GM19455 (cell line): ENCODE data around the gene ZNF335.
"Not testable (repeated sequence)": the region's sequence is repeated elsewhere in the genome, so short reads cannot be mapped to it uniquely, and the experiment has no call there.

ENCODE experiments used
- ATAC-seq: cut with Tn5 transposase; IDR thresholded peaks from one replicate; pipeline ENCODE4 v1.9.1; 2021; ENCODE audit not compliant: unreplicated experiment

Gene ZNF335

GRCh38 chr20:45934586-45935415 lies 37.2 kb downstream of the ZNF335 start, which contains the start of gene PCIF1:
PCIF1 (plus strand) TSS chr20:45934683; CDS start chr20:45939000, 4,317 bp downstream.
- ATAC-seq = peak; percentile 68

DNA sequence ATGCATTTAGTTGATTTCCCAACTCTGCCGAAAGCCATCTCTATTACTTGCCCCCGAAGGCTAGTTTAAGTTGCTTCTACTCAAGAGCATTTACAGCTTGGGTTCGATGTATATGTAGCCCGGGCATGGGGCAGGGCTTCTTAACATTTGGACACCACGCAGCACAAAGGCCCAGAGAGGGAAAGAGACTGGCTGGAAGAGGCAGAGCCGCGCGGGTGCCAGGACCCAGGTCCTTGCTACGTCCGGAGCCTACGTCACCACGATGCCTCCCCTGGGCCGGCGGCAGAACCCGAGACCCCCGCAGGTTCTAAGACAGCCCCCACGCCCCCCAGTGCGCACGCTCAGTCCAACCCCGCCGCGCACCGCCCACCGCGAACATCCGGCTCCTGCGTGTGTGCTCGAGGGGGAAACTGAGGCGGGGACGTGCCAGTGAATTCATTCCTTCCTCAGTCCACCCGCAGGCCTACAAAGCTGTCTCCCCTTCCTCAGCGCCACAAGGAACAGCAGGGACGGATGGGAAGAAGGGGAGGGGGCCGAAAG lies 37.9 kb downstream of the ZNF335 start:
- peak; percentile 14 for ATAC-seq

GRCh38 chr20:45933266-45934045 lies 38.5 kb downstream of the ZNF335 start:
- no peak for ATAC-seq

GRCh38 chr20:45931680-45932079 lies 40.3 kb downstream of the ZNF335 start:
- not testable (repeated sequence) for ATAC-seq

- ATAC-seq = no peak
Observed at GRCh38 chr20:45927071-45927878, 44.7 kb downstream of the ZNF335 start.

- no peak for ATAC-seq
Observed at GRCh38 chr20:45926731-45927070, 45.3 kb downstream of the ZNF335 start.

- ATAC-seq = no peak
Observed at GRCh38 chr20:45925821-45926506, 46.0 kb downstream of the ZNF335 start.

DNA sequence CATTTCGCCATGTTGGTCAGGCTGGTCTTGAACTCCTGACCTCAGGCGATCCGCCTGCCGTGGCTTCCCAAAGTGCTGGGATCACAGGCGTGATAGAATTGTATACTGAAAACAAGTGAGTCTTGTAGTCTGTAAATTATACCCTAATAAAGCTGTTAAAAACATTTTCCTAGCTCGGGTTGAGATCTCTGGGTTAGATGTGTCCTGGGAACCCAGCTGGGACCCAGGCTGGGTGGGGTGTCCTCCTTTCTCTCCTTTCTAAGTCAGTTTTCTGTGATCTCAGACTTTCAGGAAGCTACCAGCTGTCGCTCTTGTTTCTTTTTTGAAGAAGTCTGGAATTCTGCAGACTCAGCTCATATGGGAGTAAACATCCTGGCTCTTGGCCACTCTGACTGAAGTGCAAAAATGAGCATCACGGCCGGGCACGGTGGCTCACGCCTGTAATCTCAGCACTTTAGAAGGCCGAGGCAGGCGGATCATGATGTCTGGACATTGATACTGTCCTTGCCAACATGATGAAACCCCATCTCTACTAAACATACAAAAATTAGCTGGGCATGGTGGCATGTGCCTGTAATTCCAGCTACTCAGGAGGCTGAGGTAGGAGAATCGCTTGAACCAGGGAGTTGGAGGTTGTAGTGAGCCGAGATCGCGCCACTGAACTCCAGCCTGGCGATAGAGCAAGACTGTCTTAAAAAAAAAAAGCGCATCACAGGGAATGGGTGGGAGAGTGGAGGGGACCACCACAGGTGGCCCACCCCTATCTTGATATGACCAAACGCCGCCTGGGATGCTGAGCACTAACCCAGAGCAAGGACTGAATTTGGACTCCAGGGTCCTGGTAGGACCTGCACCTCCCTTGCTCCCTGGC lies 47.4 kb downstream of the ZNF335 start:
- ATAC-seq = no peak

DNA sequence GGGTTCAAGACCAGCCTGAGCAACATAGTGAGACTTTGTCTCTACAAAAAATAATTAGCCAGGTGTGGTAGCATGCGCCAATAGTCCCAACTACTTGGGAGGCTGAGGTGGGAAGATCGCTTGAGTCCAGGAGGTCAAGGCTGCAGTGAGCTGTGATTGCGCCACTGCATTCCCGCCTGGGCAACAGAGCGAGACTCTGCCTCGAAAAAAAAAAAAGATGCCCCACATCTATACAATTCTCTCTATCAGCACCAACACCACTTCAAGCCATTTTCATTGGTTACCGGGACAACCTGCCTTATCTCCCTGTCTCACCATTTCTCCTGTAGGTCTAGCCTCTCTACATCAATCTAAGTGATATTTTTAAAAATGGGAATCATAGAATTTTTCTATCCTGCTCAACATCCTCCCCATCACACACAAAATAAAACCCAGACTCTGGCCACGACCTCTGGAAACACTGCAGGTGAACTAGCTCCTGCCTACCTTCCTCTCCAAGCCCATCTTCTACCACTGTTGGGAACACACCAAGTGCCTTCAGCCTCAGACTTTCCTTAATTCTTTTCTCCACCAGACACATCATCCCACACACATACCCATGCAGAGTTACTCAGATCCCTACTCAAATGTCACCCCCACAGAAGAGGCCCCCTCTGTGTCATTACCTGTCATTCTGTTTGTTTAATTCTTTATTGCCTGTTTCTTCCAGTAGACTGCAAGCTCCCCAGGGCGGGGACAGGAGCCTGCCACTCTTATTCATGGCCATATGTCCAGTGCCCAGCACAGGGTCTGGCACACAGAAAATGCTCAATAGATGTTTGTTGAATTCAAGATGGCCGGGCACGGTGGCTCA lies 50.4 kb downstream of the ZNF335 start:
- ATAC-seq = no peak

DNA sequence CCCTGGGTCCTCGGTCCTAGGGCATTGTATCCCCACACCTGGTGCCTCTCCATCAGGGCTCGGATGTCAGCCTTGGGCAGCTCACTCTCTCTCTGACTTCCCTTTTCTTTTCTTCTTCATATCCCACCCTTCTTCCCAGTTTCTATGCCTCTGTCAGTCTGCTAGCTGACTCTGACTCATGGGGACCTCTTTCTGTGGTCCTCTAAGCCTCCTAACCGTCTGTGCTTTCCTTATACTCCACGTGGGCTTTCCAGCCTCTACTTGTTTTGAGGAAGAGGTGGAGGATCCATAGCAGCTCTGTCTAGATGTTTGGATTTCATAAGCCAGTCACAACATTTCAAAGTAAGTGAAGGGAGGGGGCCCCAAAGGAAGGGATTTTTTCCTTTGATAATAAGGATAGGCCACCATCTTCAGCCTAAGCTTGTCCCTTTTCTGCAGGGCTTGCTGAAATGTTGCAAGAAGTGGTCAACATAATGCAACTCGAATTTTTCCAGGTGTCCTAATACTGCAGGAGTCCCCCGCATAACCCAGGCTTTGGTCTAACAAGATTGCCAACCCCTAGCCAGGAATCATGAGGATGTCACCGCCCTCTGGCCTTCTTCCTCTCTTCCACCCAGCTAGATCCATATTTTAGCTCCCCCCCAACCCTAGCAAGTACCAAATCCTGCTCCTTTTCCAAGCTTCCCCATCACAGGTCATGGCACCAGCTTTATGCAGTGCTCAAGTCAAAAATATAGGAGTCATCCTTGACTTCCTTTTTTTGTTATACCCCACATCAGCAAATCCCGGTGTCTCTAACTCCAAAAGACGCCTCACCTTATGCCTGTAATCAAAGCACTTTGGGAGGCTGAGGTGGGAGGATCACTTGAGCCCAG lies 51.3 kb downstream of the ZNF335 start:
- no peak for ATAC-seq

GRCh38 chr20:45919542-45920399 lies 52.2 kb downstream of the ZNF335 start:
- no peak for ATAC-seq

DNA sequence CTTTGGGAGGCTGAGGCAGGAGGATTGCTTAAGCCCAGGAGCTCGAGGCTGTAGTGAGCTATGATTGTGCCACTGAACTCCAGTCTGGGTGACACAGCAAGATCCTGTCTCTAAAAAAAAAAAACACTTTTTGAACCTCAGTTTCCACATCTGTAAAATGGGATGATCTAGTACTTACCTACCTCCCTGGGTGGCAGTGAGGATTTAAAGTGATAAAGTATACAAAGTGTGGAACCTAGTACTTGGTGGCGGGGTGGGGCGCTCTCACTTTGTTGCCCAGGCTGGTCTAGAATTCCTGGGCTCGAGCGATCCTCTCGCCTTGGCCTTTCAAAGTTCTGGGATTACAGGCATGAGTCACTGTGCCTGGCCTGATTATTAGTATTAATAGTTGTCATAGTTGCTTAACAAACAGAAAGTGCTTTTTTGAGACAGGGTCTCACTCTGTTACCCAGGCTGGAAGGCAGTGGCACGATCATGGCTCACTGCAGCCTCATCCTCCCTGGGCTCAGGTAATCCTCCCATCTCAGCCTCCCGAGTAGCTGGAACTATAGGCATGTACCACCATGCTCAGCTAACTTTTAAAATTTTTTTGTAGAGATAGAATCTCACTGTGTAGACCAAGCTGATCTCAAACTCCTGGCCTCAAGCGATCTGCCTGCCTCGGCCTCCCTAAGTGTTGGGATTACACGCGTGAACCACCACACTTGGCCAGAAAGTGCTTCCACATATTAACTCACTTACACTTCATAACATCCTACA lies 53.0 kb downstream of the ZNF335 start:
- ATAC-seq = no peak

DNA sequence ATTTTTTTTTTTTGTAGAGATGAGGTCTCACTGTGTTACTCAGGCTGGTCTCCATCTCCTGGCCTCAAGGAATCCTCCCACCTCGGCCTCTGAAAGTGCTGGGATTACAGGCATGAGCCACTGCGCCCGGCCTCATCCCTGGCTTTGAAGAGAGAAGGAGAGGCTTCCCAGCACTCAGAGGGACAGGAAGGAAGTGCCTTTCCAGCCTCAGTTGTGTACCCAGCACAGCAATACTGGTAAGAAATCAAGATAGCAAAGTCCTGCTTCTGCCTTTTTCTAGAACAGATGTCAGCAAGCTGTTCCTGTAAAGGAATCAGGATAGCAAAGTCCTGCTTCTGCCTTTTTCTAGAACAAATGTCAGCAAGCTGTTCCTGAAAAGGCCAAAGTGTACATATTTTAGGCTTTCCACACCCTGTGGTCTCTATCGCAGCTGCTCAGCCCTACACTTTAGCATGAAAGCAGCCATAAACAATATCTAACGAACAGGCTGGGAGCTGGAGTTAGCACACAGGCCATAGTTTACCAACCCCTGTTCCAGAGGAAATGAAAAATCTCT lies 53.7 kb downstream of the ZNF335 start:
- ATAC-seq = no peak

DNA sequence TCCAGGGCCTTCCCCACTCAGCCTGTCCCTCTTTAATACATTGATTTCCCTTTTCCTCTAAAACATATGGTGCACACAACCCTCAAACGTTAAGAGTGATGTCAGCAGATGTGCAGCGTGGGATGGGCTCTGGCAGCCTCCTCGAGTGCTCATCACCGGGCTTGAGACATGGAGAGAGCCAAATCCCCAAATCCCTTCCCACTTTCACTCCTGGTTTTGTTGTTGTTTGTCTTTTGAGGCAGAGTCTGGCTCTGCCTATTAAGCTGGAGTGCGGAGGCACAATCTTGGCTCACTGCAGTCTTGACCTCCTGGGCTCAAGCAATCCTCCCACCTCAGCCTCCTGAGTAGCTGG lies 54.2 kb downstream of the ZNF335 start:
- no peak for ATAC-seq

DNA sequence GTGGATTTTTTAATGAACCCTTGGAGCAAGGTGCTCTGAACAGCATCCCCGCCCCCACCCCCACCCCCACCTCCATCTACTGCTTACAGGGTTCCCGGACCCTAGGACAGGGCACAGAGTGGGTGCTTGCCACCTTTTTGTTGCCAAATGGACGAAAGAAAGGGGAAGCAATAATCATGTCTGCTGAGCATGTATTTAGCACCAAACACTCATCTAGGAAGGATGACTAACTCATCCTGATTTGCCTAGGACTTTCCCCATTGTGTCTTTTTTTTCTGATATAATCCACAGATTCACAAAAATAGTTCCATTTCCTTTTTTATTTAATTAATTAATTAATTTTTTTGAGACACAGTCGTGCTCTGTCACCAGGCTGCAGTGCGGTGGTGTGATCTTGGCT lies 58.9 kb downstream of the ZNF335 start:
- ATAC-seq = no peak

GRCh38 chr20:45912344-45912682 lies 59.7 kb downstream of the ZNF335 start:
- no peak for ATAC-seq
